K562 (cell line): ENCODE data around the gene TSTD2. TPM values are rescaled to one million over a fixed set of nuclear protein-coding genes. Genes with fewer than 3 reads are reported as not detected.

ENCODE experiments used
- ATAC-seq: fragments of 200-7000 bp; cut with Tn5 transposase; 3 replicates; pipeline ENCODE4 v1.9.1; 2020; ENCODE audit warnings: moderate library complexity
- BruUV-seq: library from RNA; stranded (reverse); fragments of 400-500 nt; replicated peaks from 2 replicates; lab custom pipeline; 2021; lab: Mats Ljungman, UMichigan
- CTCF ChIA-PET: fragments of 300-600 bp; formaldehyde crosslinking; extraction: SDS; loops from one replicate; lab custom pipeline; 2021; ENCODE audit warnings: low intra/inter-chr PET ratio; lab: Yijun Ruan, JAX
- POLR2A ChIA-PET: fragments of 300-600, 350-650 bp; sonication (Branson Sonifier 250); formaldehyde crosslinking; extraction: SDS; loops from one replicate; lab custom pipeline; 2021; ENCODE audit warnings: antibody characterized with exemption, inconsistent platforms; lab: Yijun Ruan, JAX
- DNase-seq, 4 experiments: peaks; one replicate each; pipeline versions ENCODE4 v3.0.0 to v3.0.0-alpha.2; 2011 to 2018; ENCODE audit warnings: low spot score in 3 of 4, mixed read lengths in 3 of 4; ENCODE audit errors: extremely low read depth in 1 of 4
- FAIRE-seq: peaks from 2 replicates; lab custom pipeline; 2011; peaks lifted over from hg19 to GRCh38; lab: Jason Lieb, UNC
- H2AFZ ChIP-seq: 2 replicates; pipeline ENCODE4 v1.6.0; 2011; ENCODE audit warnings: low read depth, low read length, control low read depth, inconsistent platforms
- H3K27ac ChIP-seq: fragments of 200-600 bp; 3 replicates; pipeline ENCODE4 v1.8.0; 2011; ENCODE audit warnings: low read depth, mild to moderate bottlenecking, control low read depth, inconsistent platforms, low read length, moderate library complexity, mixed read lengths; ENCODE audit errors: extremely low read depth
- H3K27me3 ChIP-seq, 2 experiments: fragments of 300-600 bp in 1 of 2; 2 replicates in 1 of 2; 3 replicates in 1 of 2; pipeline versions ENCODE4 v1.6.0 to v1.8.0; 2011; ENCODE audit warnings: inconsistent platforms in 2 of 2, low read length in 2 of 2, mild to moderate bottlenecking in 1 of 2, mixed read lengths in 1 of 2, moderate library complexity in 1 of 2; ENCODE audit not compliant: control insufficient read depth in 2 of 2, insufficient read depth in 2 of 2
- H3K36me3 ChIP-seq: fragments of 300-600 bp; 3 replicates; pipeline ENCODE4 v1.8.0; 2011; ENCODE audit warnings: mild to moderate bottlenecking, low read length, inconsistent platforms; ENCODE audit not compliant: control insufficient read depth, insufficient read depth
- H3K4me1 ChIP-seq, 2 experiments: fragments of 200-600 bp in 1 of 2; replicated peaks in 1 of 2; 2 replicates in 1 of 2; 3 replicates in 1 of 2; pipeline versions ENCODE4 v1.5.1 to v1.8.0; 2011; ENCODE audit warnings: inconsistent platforms in 2 of 2, low read length in 2 of 2, mild to moderate bottlenecking in 1 of 2, mixed read lengths in 1 of 2, moderate library complexity in 1 of 2; ENCODE audit not compliant: control insufficient read depth in 2 of 2, insufficient read depth in 2 of 2
- H3K4me2 ChIP-seq: 2 replicates; pipeline ENCODE4 v1.6.1; 2011; ENCODE audit warnings: low read length, control low read depth, inconsistent platforms, mixed read lengths; ENCODE audit not compliant: insufficient read depth
- H3K4me3 ChIP-seq: fragments of 200-600 bp; sonication (generic), shearing (Covaris generic); 2 replicates; pipeline ENCODE4 v1.5.1; 2016; ENCODE audit warnings: control low read depth, inconsistent platforms
- H3K79me2 ChIP-seq: fragments of 200-600 bp; 3 replicates; pipeline ENCODE4 v1.8.0; 2011; ENCODE audit warnings: low read length, inconsistent platforms; ENCODE audit not compliant: control insufficient read depth, insufficient read depth
- H3K9ac ChIP-seq, 2 experiments: 2 replicates each; pipeline versions ENCODE4 v1.6.0 to v1.6.1; 2011; ENCODE audit warnings: low read depth in 2 of 2, low read length in 2 of 2, control low read depth in 1 of 2, inconsistent platforms in 1 of 2, mild to moderate bottlenecking in 1 of 2, mixed read lengths in 1 of 2; ENCODE audit not compliant: insufficient read depth in 1 of 2
- H3K9me1 ChIP-seq: one replicate; pipeline ENCODE4 v1.6.0; 2011; ENCODE audit warnings: inconsistent platforms, mild to moderate bottlenecking, low read length, moderate library complexity; ENCODE audit not compliant: control insufficient read depth, insufficient read depth
- H3K9me3 ChIP-seq: replicated peaks from 2 replicates; pipeline ENCODE4 v1.5.1; 2011; ENCODE audit warnings: low read depth, low read length, inconsistent platforms; ENCODE audit not compliant: control insufficient read depth, insufficient read depth
- H4K20me1 ChIP-seq: replicated peaks from 2 replicates; pipeline ENCODE4 v1.6.1; 2011; ENCODE audit warnings: low read length, inconsistent platforms, mixed read lengths; ENCODE audit not compliant: control insufficient read depth, insufficient read depth
- NFIC ChIP-seq: fragments of 450-650 bp; IDR thresholded peaks from 2 replicates; pipeline ENCODE4 v1.6.1; 2017; ENCODE audit warnings: mild to moderate bottlenecking, inconsistent platforms
- PHF20 ChIP-seq: fragments of 450-650 bp; IDR thresholded peaks from 2 replicates; pipeline ENCODE4 v1.6.1; 2018; ENCODE audit not compliant: partially characterized antibody
- POLR2G ChIP-seq: fragments of 200-400 bp; formaldehyde crosslinking; IDR thresholded peaks from 2 replicates; pipeline ENCODE4 v1.6.1; 2017; ENCODE audit warnings: low read depth, mild to moderate bottlenecking, antibody characterized with exemption, low read length, moderate library complexity
- ZNF609 ChIP-seq: sonication (generic); formaldehyde crosslinking; IDR thresholded peaks from 2 replicates; pipeline ENCODE4 v1.8.1; 2023; ENCODE audit warnings: missing genetic modification reagents, mild to moderate bottlenecking, borderline replicate concordance
- ZNF79 ChIP-seq: fragments of 250-450 bp; sonication (Bioruptor Pico); IDR thresholded peaks from 2 replicates; pipeline ENCODE4 v1.4.0; 2020; ENCODE audit warnings: low read depth, mild to moderate bottlenecking, moderate library complexity
- WGBS: fragments of 100-300 bp; shearing (Covaris generic); methylation state at CpG from one replicate; pipeline ENCODE4 v1.1.6; 2016; ENCODE audit warnings: low coverage, mixed read lengths; ENCODE audit not compliant: insufficient coverage; ENCODE audit errors: missing lambda C conversion rate; 5-methylcytosine and 5-hydroxymethylcytosine counted together
- in situ Hi-C: fragments of 300-500 bp; cut with MboI; formaldehyde crosslinking; loops from 4 replicates; pipeline ENCODE4 v1.15.0; 2018; ENCODE audit warnings: inconsistent platforms, mixed read lengths
- intact Hi-C: fragments of 100-400 bp; cut with micrococcal nuclease; formaldehyde crosslinking; loops from 2 replicates; pipeline ENCODE4 v1.14.2; 2022
- polyA plus RNA-seq, 8 experiments: library from polyadenylated mRNA; depleted of rRNA in 4 of 8; stranded (reverse) in 5 of 8; unstranded in 3 of 8; fragments of >200 nt; fragmentation: Nextera tagmentation in 2 of 8; fragmentation: Illumina TruSeq in 1 of 8; extraction: Ambion mirVana in 2 of 8; extraction: Trizol in 1 of 8; gene quantifications; 2 replicates each; pipeline versions ENCODE4 v1.2.1 to v1.2.3, GENCODE V29; 2011 to 2014; ENCODE audit warnings: inconsistent platforms in 1 of 8, missing spikeins in 1 of 8
- total RNA-seq, 7 experiments: library from RNA; depleted of rRNA in 6 of 7; stranded (reverse); fragments of >200 nt in 6 of 7; fragmentation: Illumina TruSeq in 2 of 7; extraction: Trizol in 2 of 7; gene quantifications; 2 replicates each; pipeline versions ENCODE4 v1.2.1 to v1.2.3, GENCODE V29; 2011 to 2021; ENCODE audit warnings: low replicate concordance in 1 of 7

Gene TSTD2
- total and polyA plus RNA-seq, 9 of the 15 experiments (the other 6 are each of a cell fraction or from before 2014, with no cell fraction given) = 10.1 to 36.7 (median 19.0) TPM

DNA sequence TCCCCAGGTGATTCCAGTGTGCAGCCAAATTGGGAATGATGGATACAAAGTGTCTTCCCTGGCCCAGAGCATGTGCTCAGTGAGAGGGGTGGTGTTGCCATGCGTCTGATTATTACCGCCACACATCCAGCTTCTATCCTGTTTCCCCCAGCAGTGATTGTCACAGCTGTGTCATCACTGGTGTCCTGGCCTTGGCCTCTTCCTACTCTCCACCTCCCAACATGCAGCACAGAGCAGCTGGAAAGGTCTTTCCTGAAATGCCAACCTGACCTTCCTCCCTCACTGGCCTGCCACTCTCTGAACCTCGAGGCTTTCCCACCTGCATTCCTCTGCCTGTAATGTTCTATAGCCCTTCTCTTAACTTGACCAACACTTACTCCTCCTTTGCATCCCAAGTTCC lies 71.7 kb downstream of the TSTD2 start:
- CTCF ChIA-PET = no interaction called here
- intact Hi-C loops = no loop called here
- H2AFZ ChIP-seq = no peak overlapping the region
- POLR2A ChIA-PET = interaction anchor here (0.7 to 1.5 kb wide), 5 partner anchors 9 to 1095 kb away, joined by 3 to 5 read pairs (median 4); no protein-coding TSS in a partner anchor
- H3K27ac ChIP-seq = no peak overlapping the region
- DNase-seq (no peak), ATAC-seq (no peak), FAIRE-seq (no peak)
- BruUV-seq = no TSS peak
- no peak for TF ChIP-seq POLR2G
- TF ChIP-seq NFIC = no peak
- no peak for TF ChIP-seq ZNF609 (CRISPR knock-in tag)
- no peak for TF ChIP-seq PHF20
- no peak for TF ChIP-seq ZNF79 (CRISPR knock-in tag)
- 77% methylated on average over 3 of the region's 3 CpGs for WGBS
- no peaks in the 10 kb centered on the region for H3K4me1 ChIP-seq
- peaks cover 34% of the 10 kb centered on the region; the same call in 2 of the 3 replicates for H3K36me3 ChIP-seq
- no peaks in the 10 kb centered on the region for H3K27me3 ChIP-seq
- H3K9me1 ChIP-seq = no peaks in the 10 kb centered on the region
- no peak overlapping the region for H3K9ac ChIP-seq
- 0 out of 2 replicates have a peak, but pooled peaks cover 4% of the 10 kb centered on the region for H4K20me1 ChIP-seq
- H3K4me3 ChIP-seq = no peak overlapping the region
- H3K79me2 ChIP-seq = no peaks in the 10 kb centered on the region
- no peaks in the 10 kb centered on the region for H3K9me3 ChIP-seq
- no peak overlapping the region for H3K4me2 ChIP-seq
- in situ Hi-C loops = no loop called here
